Suprapubic skin (tissue), 4 donors: ENCODE data around the gene ZNF521. TPM values are rescaled to one million over a fixed set of nuclear protein-coding genes. Genes with fewer than 3 reads are reported as not detected.

Experiments
- DNase-seq, 2 donors: peaks; one replicate each; pipeline ENCODE4 v3.0.0-alpha.2; 2019; ENCODE audit warnings: low spot score in 2 of 2
- H3K27ac ChIP-seq: fragments of 200-600 bp; sonication (generic); one replicate; pipeline ENCODE4 v1.5.1; 2019
- H3K27me3 ChIP-seq: fragments of 200-600 bp; sonication (generic); one replicate; pipeline ENCODE4 v1.5.1; 2019
- H3K36me3 ChIP-seq: fragments of 200-600 bp; sonication (generic); one replicate; pipeline ENCODE4 v1.5.1; 2019
- H3K4me1 ChIP-seq: fragments of 200-600 bp; sonication (generic); one replicate; pipeline ENCODE4 v1.5.1; 2019
- H3K4me3 ChIP-seq: fragments of 200-600 bp; sonication (generic); one replicate; pipeline ENCODE4 v1.5.1; 2019; ENCODE audit warnings: mild to moderate bottlenecking
- H3K9me3 ChIP-seq: fragments of 200-600 bp; sonication (generic); one replicate; pipeline ENCODE4 v1.5.1; 2019
- CTCF ChIP-seq, 2 donors: fragments of 200-600 bp in 1 of 2; fragments of 450-650 bp in 1 of 2; sonication (generic) in 1 of 2; IDR thresholded peaks; one replicate each; pipeline ENCODE4 v1.5.1; 2016 to 2019; ENCODE audit warnings: antibody characterized with exemption in 2 of 2, mild to moderate bottlenecking in 1 of 2, moderate library complexity in 1 of 2
- EP300 ChIP-seq: sonication (generic); formaldehyde crosslinking; IDR thresholded peaks from one replicate; pipeline ENCODE4 v1.6.1; 2017; ENCODE audit warnings: antibody characterized with exemption
- POLR2A ChIP-seq, 2 donors: fragments of 450-650 bp; IDR thresholded peaks; one replicate each; pipeline ENCODE4 v1.6.1; 2017; ENCODE audit warnings: antibody characterized with exemption in 2 of 2, mild to moderate bottlenecking in 2 of 2, moderate library complexity in 2 of 2
- POLR2AphosphoS5 ChIP-seq, 3 donors: sonication (generic); formaldehyde crosslinking; IDR thresholded peaks; one replicate each; pipeline ENCODE4 v1.6.1; 2017; ENCODE audit warnings: antibody characterized with exemption in 3 of 3
- WGBS: methylation state at CpG from one replicate; pipeline ENCODE4 v1.1.5; 2018; 5-methylcytosine and 5-hydroxymethylcytosine counted together
- total RNA-seq, 4 donors: library from RNA; depleted of rRNA; stranded (reverse); fragments of >200 nt; gene quantifications; one replicate each; pipeline ENCODE4 v1.1.0, GENCODE V29; 2016

The ZNF521 gene
- total RNA-seq, 4 donors from 2014 or later: 6.4 to 13.2 (median 10.1) TPM

- WGBS: 93% methylated on average over 18 of the region's 18 CpGs
- H3K36me3 ChIP-seq: peaks cover 4% of the 10 kb centered on the region
- no peak for DNase-seq
- no peaks in the 10 kb centered on the region for H3K4me1 ChIP-seq
- H3K9me3 ChIP-seq: no peaks in the 10 kb centered on the region
- H3K4me3 ChIP-seq: no peak overlapping the region
- H3K27me3 ChIP-seq: no peaks in the 10 kb centered on the region
- no peak overlapping the region for H3K27ac ChIP-seq
- TF ChIP-seq CTCF (IDR thresholded peaks at IDR 0.05) (no peak), POLR2AphosphoS5 (IDR thresholded peaks at IDR 0.05) (no peak), EP300 (no peak), POLR2A (IDR thresholded peaks at IDR 0.05) (no peak)
These were observed 273.8 kb downstream of the ZNF521 start for GRCh38 chr18:25077944-25078723.

- Histone ChIP-seq H3K36me3 (peaks cover 4% of the 10 kb centered on the region), H3K27ac (no peak overlapping the region), H3K27me3 (no peaks in the 10 kb centered on the region), H3K9me3 (no peaks in the 10 kb centered on the region), H3K4me1 (no peaks in the 10 kb centered on the region), H3K4me3 (no peak overlapping the region)
- DNase-seq: no peak
- WGBS: 79% methylated on average over 19 of the region's 19 CpGs
- TF ChIP-seq CTCF (IDR thresholded peaks at IDR 0.05): no peak
These were observed 274.7 kb downstream of the ZNF521 start for GRCh38 chr18:25077038-25077943.

GRCh38 chr18:25075783-25076182 lies 276.2 kb downstream of the ZNF521 start:
- Histone ChIP-seq H3K4me3 (no peak overlapping the region), H3K27me3 (no peaks in the 10 kb centered on the region), H3K9me3 (no peaks in the 10 kb centered on the region), H3K36me3 (peaks cover 4% of the 10 kb centered on the region), H3K27ac (no peak overlapping the region), H3K4me1 (no peaks in the 10 kb centered on the region)
- no peak for DNase-seq
- TF ChIP-seq POLR2AphosphoS5 (IDR thresholded peaks at IDR 0.05) (no peak), CTCF (IDR thresholded peaks at IDR 0.05) (no peak), EP300 (no peak), POLR2A (IDR thresholded peaks at IDR 0.05) (no peak)
- WGBS: 54% methylated on average over 3 of the region's 3 CpGs

GRCh38 chr18:25075331-25075730 lies 276.6 kb downstream of the ZNF521 start:
- Histone ChIP-seq H3K9me3 (no peaks in the 10 kb centered on the region), H3K27ac (peak overlapping the region; percentile 10), H3K27me3 (no peaks in the 10 kb centered on the region), H3K4me1 (no peaks in the 10 kb centered on the region), H3K4me3 (no peak overlapping the region), H3K36me3 (peaks cover 3% of the 10 kb centered on the region)
- no peak for TF ChIP-seq CTCF (IDR thresholded peaks at IDR 0.05)
- no peak for TF ChIP-seq EP300
- no peak for TF ChIP-seq POLR2AphosphoS5 (IDR thresholded peaks at IDR 0.05)
- no peak for TF ChIP-seq POLR2A (IDR thresholded peaks at IDR 0.05)
- DNase-seq: no peak
- 65% methylated on average over 5 of the region's 5 CpGs for WGBS

DNA sequence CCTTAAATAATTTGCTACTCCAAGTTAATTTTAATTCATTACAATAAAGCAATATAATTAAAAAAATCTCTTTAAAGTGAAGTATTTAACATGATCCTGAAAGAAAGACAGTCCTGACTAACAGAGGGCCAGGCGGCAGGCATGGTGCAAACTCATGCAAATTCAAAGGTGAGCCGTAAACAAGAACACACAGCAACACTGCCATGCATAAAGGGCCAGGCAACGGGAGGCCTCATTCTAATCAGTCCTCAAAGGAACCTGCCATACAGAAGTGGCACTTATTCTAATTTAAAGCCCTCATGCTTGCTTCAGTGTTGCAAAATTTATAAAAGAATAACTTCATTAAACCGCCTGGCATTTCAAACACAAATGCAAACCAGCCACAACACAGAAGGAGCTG lies 277.0 kb downstream of the ZNF521 start:
- Histone ChIP-seq H3K27ac (peak overlapping the region; percentile 10), H3K27me3 (no peaks in the 10 kb centered on the region), H3K36me3 (no peaks in the 10 kb centered on the region), H3K9me3 (no peaks in the 10 kb centered on the region), H3K4me1 (no peaks in the 10 kb centered on the region), H3K4me3 (no peak overlapping the region)
- 75% methylated on average over 4 of the region's 4 CpGs for WGBS
- DNase-seq: no peak
- TF ChIP-seq POLR2A (IDR thresholded peaks at IDR 0.05): no peak
- TF ChIP-seq EP300: no peak
- TF ChIP-seq CTCF (IDR thresholded peaks at IDR 0.05): no peak
- TF ChIP-seq POLR2AphosphoS5 (IDR thresholded peaks at IDR 0.05): no peak
